Muscle layer of duodenum (tissue), 2 donors: ENCODE measurements around the gene TMEM240.

Source experiments
- H3K27ac ChIP-seq: one replicate; pipeline ENCODE4 v1.7.0; 2013; ENCODE audit warnings: mild to moderate bottlenecking, low read length
- H3K27me3 ChIP-seq: one replicate; pipeline ENCODE4 v1.7.0; 2013; ENCODE audit warnings: low read depth, mild to moderate bottlenecking, control low read depth, low read length
- H3K36me3 ChIP-seq, 2 donors: one replicate each; pipeline ENCODE4 v1.7.0; 2013; ENCODE audit warnings: low read length in 2 of 2, control low read depth in 1 of 2, mild to moderate bottlenecking in 1 of 2; ENCODE audit not compliant: insufficient read depth in 2 of 2, control insufficient read depth in 1 of 2
- H3K4me1 ChIP-seq, 2 donors: one replicate each; pipeline ENCODE4 v1.7.0; 2013; ENCODE audit warnings: low read length in 2 of 2, mild to moderate bottlenecking in 2 of 2, control low read depth in 1 of 2, moderate library complexity in 1 of 2; ENCODE audit not compliant: insufficient read depth in 2 of 2, control insufficient read depth in 1 of 2
- H3K4me3 ChIP-seq, 2 donors: one replicate each; pipeline ENCODE4 v1.7.0; 2013; ENCODE audit warnings: low read length in 2 of 2, low read depth in 1 of 2, mild to moderate bottlenecking in 1 of 2
- H3K9me3 ChIP-seq, 2 donors: one replicate each; pipeline ENCODE4 v1.7.0; 2013; ENCODE audit warnings: low read length in 2 of 2, control low read depth in 1 of 2, mild to moderate bottlenecking in 1 of 2; ENCODE audit not compliant: control insufficient read depth in 1 of 2
- donor health status: healthy.

The TMEM240 gene

DNA sequence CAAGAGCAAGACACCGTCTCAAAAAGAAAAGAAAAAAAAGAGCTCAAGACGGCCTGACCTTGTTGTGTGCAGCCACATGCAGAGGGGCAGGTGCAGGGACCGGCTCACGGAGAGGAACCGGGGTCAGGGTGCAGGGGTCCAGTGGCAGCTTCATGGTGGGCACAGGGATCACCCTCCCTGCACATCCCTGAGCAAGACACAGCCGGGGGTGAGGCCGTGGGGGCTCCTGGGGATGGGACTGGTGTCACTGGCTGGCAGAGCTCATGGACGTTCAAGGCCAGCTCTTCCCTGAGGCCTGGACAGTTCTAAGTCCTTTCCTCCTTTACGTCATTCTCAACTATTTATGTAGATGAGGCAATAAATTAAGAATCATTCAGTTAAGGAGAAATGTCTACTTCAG, 6.6 kb upstream of the TMEM240 start:
- Histone ChIP-seq H3K36me3 (peaks cover 0 to 12% of the 10 kb centered on the region in 2 donors), H3K4me1 (peaks cover 0 to 4% of the 10 kb centered on the region in 2 donors), H3K27me3 (no peaks in the 10 kb centered on the region), H3K9me3 (no peaks in the 10 kb centered on the region), H3K27ac (no peak overlapping the region), H3K4me3 (no peak overlapping the region)

GRCh38 chr1:1545946-1546737, 5.7 kb upstream of the TMEM240 start:
- Histone ChIP-seq H3K4me3 (no peak overlapping the region), H3K36me3 (peaks cover 4 to 14% of the 10 kb centered on the region in 2 donors), H3K27ac (no peak overlapping the region), H3K9me3 (no peaks in the 10 kb centered on the region), H3K27me3 (no peaks in the 10 kb centered on the region), H3K4me1 (peaks cover 0 to 4% of the 10 kb centered on the region in 2 donors)

DNA sequence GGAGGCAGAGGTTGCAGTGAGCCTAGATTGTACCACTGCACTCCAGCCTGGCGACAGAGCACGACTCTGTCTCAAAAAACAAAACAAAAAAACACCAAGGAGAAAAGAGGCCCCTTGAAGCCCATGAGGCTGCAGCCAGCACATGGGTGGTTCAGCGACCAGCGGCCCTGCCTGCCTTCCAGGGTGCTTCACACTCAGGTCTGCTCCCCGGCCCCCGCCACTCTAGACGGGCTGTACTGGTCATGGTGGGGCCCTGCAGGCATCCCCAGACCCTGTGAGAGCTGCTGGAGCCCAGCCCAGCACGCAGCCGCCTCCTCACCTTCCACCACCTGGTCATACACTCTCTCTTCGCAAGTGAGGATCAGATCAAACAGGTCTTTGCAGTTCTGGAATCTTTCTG, 4.1 kb upstream of the TMEM240 start:
- H3K36me3 ChIP-seq = peaks cover 4 to 14% of the 10 kb centered on the region in 2 donors
- no peak overlapping the region for H3K27ac ChIP-seq
- H3K27me3 ChIP-seq = no peaks in the 10 kb centered on the region
- H3K9me3 ChIP-seq = no peaks in the 10 kb centered on the region
- H3K4me3 ChIP-seq = no peak overlapping the region
- H3K4me1 ChIP-seq = peaks cover 0 to 6% of the 10 kb centered on the region in 2 donors

- H3K9me3 ChIP-seq = no peaks in the 10 kb centered on the region
- no peaks in the 10 kb centered on the region for H3K27me3 ChIP-seq
- H3K27ac ChIP-seq = no peak overlapping the region
- no peak overlapping the region for H3K4me3 ChIP-seq
- peaks cover 4 to 14% of the 10 kb centered on the region in 2 donors for H3K36me3 ChIP-seq
- peaks cover 0 to 14% of the 10 kb centered on the region in 2 donors for H3K4me1 ChIP-seq
These were observed 3.3 kb upstream of the TMEM240 start for GRCh38 chr1:1543706-1544099.

GRCh38 chr1:1542766-1543705, 2.6 kb upstream of the TMEM240 start:
- Histone ChIP-seq H3K36me3 (peaks cover 4 to 14% of the 10 kb centered on the region in 2 donors), H3K27ac (no peak overlapping the region), H3K27me3 (no peaks in the 10 kb centered on the region), H3K9me3 (no peaks in the 10 kb centered on the region), H3K4me1 (peaks cover 0 to 20% of the 10 kb centered on the region in 2 donors), H3K4me3 (no peak overlapping the region)

GRCh38 chr1:1541956-1542765, 1.7 kb upstream of the TMEM240 start:
- Histone ChIP-seq H3K9me3 (no peaks in the 10 kb centered on the region), H3K27ac (no peak overlapping the region), H3K4me3 (no peak overlapping the region), H3K4me1 (peaks cover 0 to 20% of the 10 kb centered on the region in 2 donors), H3K27me3 (no peaks in the 10 kb centered on the region), H3K36me3 (peaks cover 4 to 14% of the 10 kb centered on the region in 2 donors)

DNA sequence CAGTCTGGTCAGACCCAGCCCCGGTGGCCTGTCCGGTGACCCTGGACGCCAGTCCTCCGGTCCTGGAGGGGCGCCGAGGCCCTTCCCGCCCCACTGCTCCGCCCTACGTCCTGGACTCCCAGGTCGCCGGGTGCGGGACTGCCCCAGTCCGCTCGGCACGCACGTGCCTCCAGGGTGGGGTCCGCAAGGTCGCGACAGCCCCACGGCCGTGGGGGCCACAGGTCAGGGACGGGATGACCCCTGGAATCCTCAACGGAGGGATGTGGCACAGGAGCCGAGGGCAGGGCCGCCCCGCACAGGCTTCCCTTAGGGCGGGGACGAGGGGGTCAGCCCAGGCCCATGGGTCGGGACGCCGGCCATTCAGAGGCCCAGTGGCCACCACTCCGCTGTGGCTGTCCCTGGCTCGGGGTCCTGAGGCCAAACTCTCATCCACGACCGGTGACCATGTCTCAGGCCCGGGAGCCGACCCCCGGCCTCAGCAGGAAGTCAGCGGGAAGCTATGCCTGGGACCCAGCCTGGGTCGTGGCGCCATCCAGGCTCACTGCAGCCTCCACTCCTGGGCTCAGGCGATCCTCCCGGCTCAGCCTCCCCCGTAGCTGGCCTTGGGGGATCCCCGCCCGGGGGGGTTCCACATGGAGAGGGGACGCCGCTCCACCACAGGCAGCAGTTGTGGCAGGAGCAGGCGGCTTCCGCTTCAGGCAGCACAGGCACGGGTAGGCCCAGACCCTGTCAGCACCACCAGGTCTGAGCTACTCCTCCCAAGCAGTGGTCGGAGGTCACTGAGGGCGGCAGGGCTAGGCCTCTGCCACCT, 599 bp upstream of the TMEM240 start:
- H3K27me3 ChIP-seq = no peaks in the 10 kb centered on the region
- H3K36me3 ChIP-seq = peaks cover 4 to 14% of the 10 kb centered on the region in 2 donors
- H3K4me3 ChIP-seq = peak overlapping the region in 1 of 2 donors; percentile 57
- peaks cover 0 to 29% of the 10 kb centered on the region in 2 donors for H3K4me1 ChIP-seq
- H3K27ac ChIP-seq = no peak overlapping the region
- no peaks in the 10 kb centered on the region for H3K9me3 ChIP-seq

- H3K4me1 ChIP-seq = peaks cover 0 to 29% of the 10 kb centered on the region in 2 donors
- peak overlapping the region in 1 of 2 donors; percentile 76 for H3K4me3 ChIP-seq
- H3K27ac ChIP-seq = no peak overlapping the region
These were observed 924 bp downstream of the TMEM240 start for GRCh38 chr1:1539310-1540089.

GRCh38 chr1:1538989-1539309, 1.5 kb downstream of the TMEM240 start:
- Histone ChIP-seq H3K4me1 (peaks cover 0 to 29% of the 10 kb centered on the region in 2 donors), H3K27ac (no peak overlapping the region), H3K4me3 (peak overlapping the region in 1 of 2 donors; percentile 76), H3K27me3 (no peaks in the 10 kb centered on the region), H3K9me3 (no peaks in the 10 kb centered on the region), H3K36me3 (peaks cover 4 to 14% of the 10 kb centered on the region in 2 donors)

More at GRCh38 chr1:1539310-1540089, 924 bp downstream of the TMEM240 start:
- peaks cover 4 to 14% of the 10 kb centered on the region in 2 donors for H3K36me3 ChIP-seq
- H3K27me3 ChIP-seq = no peaks in the 10 kb centered on the region
- no peaks in the 10 kb centered on the region for H3K9me3 ChIP-seq

GRCh38 chr1:1538334-1538733, 2.1 kb downstream of the TMEM240 start:
- H3K9me3 ChIP-seq = no peaks in the 10 kb centered on the region
- no peak overlapping the region for H3K27ac ChIP-seq
- no peak overlapping the region for H3K4me3 ChIP-seq
- peaks cover 4 to 14% of the 10 kb centered on the region in 2 donors for H3K36me3 ChIP-seq
- no peaks in the 10 kb centered on the region for H3K27me3 ChIP-seq
- peaks cover 0 to 29% of the 10 kb centered on the region in 2 donors for H3K4me1 ChIP-seq
